Smooth muscle cell of the brain vasculature (primary cell): ENCODE results near the gene PTER.
A peak's percentile ranks its signal among the peaks of the same experiment; 100 is the strongest.

Experiments used
- DNase-seq: peaks from one replicate; pipeline ENCODE4 v3.0.0-alpha.2; 2012; ENCODE audit warnings: low read depth, low spot score

PTER gene

DNA sequence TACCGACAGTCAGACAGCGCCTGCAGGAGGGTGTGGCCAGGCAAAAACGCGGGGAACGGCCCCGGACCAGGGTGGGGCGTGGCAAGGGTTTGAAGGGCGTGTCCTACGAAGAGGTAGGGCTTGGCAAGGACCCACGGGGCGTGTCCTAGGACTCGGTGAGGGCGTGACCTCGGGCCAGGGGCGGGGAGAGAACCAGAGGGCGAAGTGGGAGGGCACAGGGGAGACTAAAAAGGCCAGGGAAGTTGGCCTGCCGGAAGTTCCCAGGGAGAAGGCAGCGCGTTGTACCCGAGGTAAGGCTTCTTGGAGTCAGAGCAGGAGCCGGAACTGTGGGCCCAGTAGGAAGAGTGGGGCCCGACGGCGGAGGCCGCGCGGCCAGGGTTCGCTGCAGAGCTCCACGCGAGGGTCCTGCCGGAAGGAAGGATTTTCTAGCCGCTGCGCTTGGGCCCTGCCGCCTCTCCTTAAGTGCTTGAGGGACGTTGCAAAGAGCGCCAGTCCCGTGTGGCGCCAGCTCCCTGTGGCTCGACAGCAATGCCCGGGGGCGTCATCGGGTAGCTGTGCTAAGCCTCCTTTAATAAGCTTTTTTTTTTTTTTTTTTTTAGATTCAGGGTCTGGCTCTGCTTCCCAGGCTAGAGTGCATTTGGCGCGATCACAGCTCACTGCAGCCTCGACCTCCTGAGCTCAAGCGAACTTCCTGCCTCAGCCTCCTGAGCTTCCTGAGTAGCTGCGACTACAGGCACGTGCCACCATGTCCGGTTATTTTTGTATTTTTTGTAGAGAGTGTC is at the start of gene PTER:
Gene PTER (plus strand): TSS at position 253 of the 782 bp plus-strand sequence. CDS start 47,375 bp downstream, outside the sequence.
- peak; percentile 29 for DNase-seq

DNA sequence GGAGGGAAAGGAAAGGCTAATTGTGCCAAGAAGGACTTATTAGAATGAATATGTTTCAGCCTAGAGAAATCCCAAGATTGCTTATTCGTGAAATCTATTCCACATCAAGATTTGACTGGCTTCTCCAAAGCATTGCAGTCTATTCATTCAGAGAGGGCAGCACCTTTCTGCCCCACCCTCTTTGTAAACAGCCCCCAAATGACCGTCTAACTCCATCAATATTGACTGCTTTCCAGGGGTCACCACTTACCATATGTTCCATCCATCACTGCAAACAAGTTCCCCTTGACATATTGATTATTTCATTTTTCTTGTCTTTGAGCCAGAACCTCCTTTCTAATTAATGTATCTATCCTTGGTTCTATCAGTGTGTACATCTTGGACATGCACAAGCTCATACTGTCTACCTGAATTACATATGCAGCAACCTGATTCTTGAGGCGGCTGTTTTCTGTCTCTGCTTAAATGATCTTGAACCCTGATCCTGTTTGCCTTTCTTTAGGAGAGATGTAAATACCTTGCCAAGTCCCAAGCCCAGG is 44.2 kb upstream of the PTER start:
- no peak for DNase-seq

DNA sequence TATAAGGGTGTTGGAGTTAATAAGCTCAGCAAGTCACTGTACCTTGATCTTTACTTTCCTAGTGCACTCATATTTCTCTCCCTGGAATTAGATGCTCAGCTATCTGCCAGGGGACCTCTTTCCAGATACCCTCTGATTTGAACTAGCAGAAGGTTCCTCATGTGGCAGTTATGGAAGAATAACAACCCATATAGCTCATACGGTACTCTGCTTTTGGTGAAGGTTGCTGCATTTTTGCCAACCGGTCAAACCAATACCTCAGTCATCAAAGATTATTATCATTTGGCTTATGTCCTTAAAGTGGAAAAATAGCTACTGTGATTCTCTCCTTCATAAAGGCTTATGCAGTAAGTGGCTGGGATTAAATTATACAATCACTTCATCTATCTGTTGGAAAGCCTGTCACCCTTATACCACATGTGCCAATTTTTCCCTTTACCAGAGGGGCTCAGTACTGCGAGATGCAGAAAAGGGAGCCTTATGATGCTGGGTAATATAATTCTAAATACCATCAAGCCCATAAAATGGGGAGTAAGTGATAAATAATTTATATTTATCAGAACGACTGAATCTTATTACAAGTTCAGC is 43.4 kb upstream of the PTER start:
- DNase-seq: no peak

- no peak for DNase-seq
Measured at GRCh38 chr10:16401416-16401815, 35.4 kb upstream of the PTER start.

DNA sequence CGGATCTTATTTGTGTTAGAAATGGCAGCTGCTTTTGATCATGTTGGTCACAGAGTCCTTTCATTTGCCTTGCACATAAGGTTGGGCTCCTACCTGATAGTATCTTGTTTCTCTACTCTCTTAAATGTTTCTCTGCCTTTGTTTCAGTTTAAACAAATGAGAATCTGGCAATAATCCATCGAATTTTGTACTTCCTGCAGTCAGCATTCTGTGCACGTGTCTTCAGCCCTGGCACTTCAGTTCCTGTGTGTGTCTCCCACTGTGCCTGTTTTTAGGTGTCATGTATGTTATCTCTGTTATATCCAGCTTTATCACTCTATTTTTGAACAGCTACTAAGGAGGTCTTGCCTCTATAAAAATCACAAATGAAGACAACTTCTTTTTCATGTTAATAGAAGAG is 28.4 kb upstream of the PTER start:
- no peak for DNase-seq

DNA sequence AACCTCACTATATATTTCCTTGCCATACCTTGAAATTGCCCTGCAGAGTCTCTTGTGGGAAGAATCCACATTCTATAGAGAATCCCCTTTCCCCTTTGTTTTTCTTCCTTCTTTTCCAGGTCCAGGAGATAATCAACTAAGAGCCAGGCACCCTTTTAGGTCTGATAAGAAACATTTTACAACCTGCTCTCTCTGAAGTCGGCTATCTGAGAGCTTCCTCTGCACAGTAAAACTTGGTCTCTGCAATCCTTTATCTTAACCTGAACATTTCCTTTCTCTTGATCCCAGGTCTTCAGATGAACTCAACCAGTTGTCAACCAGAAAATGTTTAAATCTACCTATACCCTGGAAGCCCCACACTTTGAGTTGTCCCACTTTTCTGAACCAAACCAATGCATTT is 19.5 kb upstream of the PTER start:
- DNase-seq: no peak

GRCh38 chr10:16423599-16423998 is 13.2 kb upstream of the PTER start:
- DNase-seq: no peak

- no peak for DNase-seq
Measured at GRCh38 chr10:16425449-16425848, 11.4 kb upstream of the PTER start.

- DNase-seq: no peak
Measured at GRCh38 chr10:16429539-16429938, 7.3 kb upstream of the PTER start.

GRCh38 chr10:16436367-16436757 is 448 bp upstream of the PTER start:
- DNase-seq: no peak

GRCh38 chr10:16437540-16437894 is 707 bp downstream of the PTER start:
- DNase-seq: no peak

DNA sequence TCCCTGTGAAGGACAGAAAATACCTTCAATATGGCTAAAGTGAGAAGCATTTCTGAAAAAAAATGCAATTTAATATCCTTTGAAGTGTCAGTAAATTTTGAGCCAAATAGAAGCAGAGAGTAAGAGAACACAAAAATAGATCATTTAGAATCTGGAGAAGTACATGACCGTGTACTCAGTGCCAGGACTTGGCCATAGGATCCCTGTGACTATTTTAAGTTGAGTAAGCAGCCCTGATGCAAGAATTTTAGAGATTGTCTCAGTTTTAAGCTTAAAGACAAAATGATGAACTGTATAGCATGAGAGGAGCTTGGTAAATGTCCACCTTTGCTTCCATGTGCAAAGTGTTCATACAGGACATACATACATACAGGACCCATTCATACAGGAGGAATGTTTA is 2.5 kb downstream of the PTER start:
- DNase-seq: no peak

DNA sequence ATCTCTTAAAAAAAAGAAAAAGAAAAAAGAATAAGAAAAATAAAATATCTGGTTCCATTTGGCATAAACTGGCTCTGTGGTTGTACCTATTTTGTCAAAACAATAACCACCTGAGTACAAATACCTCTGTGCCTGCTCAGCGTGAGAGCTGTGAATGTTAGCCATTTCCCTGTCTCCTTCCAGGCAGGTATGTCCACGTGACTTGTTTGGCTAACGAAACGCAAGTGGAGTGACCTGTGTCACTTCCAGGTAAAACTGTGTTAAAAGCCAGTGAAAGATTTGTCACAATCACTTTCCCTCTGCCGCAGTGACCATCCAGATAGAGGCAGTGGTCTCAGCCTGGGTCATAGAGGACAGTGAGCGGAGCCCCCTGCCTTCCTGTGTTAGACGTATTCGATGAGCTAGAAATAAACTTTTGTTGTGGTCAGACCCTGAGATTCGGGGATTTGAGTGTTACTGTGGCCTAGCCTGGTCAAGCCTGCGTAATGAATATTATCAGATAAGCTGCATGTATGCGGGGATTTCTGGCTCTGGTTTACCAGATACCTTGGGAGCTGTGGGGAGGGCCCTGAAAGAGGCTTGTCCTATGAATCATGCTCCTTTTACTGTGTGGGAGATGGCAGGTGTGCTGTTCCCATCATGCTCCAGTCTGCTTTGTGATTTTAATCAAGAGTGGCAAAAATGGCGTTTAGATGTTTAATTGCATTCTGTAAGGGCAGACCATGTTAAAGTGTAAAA is 3.8 kb downstream of the PTER start:
- DNase-seq: no peak

GRCh38 chr10:16441173-16441840 is 4.5 kb downstream of the PTER start:
- DNase-seq: no peak

GRCh38 chr10:16442914-16443313 is 6.1 kb downstream of the PTER start:
- DNase-seq: no peak

- DNase-seq: no peak
Measured at GRCh38 chr10:16445770-16446469, 9.1 kb downstream of the PTER start.

DNA sequence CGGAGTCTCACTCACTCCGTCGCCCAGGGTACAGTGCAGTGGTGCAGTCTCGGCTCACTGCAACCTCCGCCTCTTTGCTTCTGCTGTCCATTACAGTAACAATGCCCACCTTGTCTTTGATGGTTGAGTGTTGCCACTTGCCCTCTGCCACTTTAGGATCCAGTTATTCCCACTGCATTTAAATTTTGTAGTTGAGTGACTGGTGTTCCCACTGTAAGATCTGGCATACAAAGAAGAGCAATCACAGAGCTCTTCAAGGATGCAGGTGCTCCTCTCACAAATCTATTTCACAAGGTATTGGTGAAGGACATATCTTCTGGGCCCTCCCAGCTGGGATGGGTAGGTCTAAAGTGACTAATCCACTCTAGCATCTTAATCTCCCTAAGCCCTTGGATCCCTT is 12.6 kb downstream of the PTER start:
- no peak for DNase-seq

DNA sequence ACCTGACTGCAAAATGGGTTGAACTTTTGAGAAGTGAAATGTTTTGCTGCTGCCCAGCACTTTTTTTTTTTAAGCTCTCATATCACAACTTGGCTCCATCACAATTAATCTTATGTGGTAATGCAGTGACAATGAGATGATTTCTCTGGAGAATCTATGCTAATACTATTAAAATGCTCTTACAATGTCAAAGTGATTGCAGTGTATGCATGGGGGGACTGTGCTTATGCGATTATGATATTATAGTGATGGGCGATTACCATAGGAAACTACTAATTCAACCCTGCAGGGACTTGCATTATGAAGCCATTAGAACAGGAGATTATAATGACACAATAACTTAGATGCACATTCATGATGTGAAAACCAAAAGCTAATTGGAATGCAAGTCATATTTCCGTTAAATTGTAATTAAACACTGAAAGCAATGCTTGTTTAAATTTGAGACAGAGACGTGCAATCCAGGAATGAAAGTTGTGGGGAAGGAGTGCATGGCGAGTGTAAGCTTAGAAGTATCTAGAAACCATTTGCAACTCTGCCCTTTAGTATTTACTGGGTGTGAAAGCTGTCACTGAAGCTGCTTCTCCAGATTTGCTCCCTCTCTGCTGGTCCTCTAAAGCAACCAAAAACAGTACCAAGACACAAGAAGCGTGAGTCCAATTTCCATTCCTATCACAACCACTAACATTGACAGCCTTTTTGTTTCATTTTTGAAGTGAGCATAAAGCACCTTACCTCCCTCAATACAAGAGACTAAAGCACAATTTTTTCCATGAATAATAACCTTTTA is 21.6 kb downstream of the PTER start:
- DNase-seq: no peak

DNA sequence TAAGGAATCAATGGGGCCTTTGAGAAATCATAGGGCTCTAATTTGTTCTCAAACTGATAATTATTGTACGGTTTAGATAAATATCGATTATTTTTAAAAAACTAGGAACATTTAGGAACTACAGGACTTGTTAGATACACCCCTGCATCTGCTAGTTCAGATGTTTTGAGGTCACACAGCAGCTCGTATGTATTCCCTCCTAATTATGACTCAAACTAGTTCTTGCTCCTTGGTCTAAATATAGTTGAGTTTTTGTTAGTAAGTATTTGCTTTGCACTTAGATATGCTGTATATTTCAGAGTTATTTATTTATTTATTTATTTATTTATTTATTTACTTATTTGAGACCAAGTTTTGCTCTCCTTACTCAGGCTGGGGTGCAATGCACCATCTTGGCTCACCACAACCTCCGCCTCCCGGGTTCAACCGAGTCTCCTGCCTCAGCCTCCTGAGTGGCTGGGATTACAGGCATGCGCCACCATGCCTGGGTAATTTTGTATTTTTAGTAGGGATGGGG is 22.7 kb downstream of the PTER start:
- no peak for DNase-seq

- no peak for DNase-seq
Measured at GRCh38 chr10:16466001-16466400, 29.2 kb downstream of the PTER start.
